Neutrophil (primary cell): Measurements from ENCODE around the gene FAT2.

Source experiments
- H3K27ac ChIP-seq: fragments of 200-600 bp; sonication (generic); 2 replicates; pipeline ENCODE4 v1.5.1; 2016; ENCODE audit warnings: mild to moderate bottlenecking, moderate library complexity
- H3K27me3 ChIP-seq: fragments of 200-600 bp; sonication (generic); 2 replicates; pipeline ENCODE4 v1.6.0; 2016; ENCODE audit warnings: mild to moderate bottlenecking
- H3K36me3 ChIP-seq: fragments of 200-600 bp; sonication (generic); 2 replicates; pipeline ENCODE4 v1.5.1; 2017
- H3K4me1 ChIP-seq, 2 experiments: fragments of 200-600 bp in 1 of 2; sonication (generic) in 1 of 2; 1 replicate in 1 of 2; 2 replicates in 1 of 2; pipeline versions ENCODE4 v1.5.1 to v1.6.1; 2013 to 2016; ENCODE audit warnings: low read depth in 1 of 2, low read length in 1 of 2, mild to moderate bottlenecking in 1 of 2, moderate library complexity in 1 of 2; ENCODE audit not compliant: control insufficient read depth in 1 of 2, insufficient read depth in 1 of 2
- H3K4me3 ChIP-seq, 2 experiments: fragments of 200-600 bp in 1 of 2; sonication (generic) in 1 of 2; 1 replicate in 1 of 2; 2 replicates in 1 of 2; pipeline ENCODE4 v1.5.1; 2013 to 2016; ENCODE audit warnings: low read depth in 1 of 2, low read length in 1 of 2, mild to moderate bottlenecking in 1 of 2, moderate library complexity in 1 of 2
- H3K9me3 ChIP-seq: fragments of 200-600 bp; sonication (generic); 2 replicates; pipeline ENCODE4 v1.5.1; 2016
- CTCF ChIP-seq: fragments of 200-600 bp; sonication (generic); IDR thresholded peaks from 2 replicates; pipeline ENCODE4 v1.5.1; 2016; ENCODE audit warnings: antibody characterized with exemption

FAT2 gene

DNA sequence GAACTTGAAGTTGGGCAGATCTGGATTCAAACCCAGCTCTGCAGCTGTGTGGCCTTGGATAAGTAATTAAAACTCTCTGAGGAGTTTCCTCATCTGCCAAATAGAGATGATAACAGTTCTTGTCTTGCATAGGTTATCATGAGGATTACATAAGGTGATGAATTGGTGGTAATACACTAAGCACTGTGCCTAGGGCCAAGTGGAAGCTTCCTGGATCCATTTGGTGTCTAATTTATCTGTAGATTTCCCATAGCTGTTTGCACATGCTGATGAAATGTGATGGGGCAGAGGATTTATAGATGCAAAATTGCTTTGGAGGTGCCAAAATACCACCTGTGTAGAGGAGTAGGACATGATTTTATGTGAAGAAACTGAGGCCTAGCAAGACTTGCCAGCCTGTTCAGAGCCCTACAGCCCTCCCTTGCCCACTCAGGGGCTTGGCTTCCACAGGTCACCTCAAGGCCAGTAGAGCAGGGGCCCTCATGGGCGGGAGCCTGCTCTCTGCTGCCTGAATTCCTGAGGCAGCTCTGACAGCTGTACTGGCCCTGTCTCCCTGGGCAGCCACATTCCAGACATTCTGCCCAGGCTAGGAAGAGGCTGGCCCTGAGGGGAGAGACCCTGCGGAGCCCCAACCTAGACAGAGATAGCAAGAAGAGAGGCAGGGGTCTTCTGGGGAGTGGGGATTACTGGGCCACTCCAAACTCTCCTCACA lies 5.9 kb upstream of the FAT2 start:
- H3K27me3 ChIP-seq, result no peaks in the 10 kb centered on the region
- H3K27ac ChIP-seq, result no peak overlapping the region
- TF ChIP-seq CTCF, result no peak
- no peaks in the 10 kb centered on the region for H3K36me3 ChIP-seq
- peaks cover 15 to 19% of the 10 kb centered on the region in 2 experiments for H3K4me1 ChIP-seq
- H3K9me3 ChIP-seq, result no peaks in the 10 kb centered on the region
- H3K4me3 ChIP-seq, result no peak overlapping the region

DNA sequence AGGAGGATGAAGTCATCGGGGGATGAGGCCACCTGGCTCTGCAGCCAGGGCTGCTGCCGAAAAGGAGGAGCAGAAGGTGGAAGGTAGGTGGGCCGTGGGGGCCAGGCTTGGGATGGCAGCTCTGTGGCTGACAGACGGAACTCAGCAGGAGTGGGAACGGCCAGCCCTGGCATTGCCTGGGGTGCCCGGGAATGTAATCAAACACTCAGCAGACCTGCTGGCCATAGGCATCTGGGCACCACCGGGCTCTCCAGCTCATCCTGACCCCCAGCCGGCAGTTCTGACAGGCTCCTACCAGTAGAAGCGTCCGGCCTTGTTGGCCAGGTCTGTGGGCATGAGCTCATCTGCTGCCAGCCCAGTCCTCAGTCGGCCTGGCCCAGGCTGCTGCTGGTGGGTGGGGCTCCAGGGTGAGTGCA lies 4.3 kb upstream of the FAT2 start:
- Histone ChIP-seq H3K4me3 (no peak overlapping the region), H3K36me3 (no peaks in the 10 kb centered on the region), H3K4me1 (peaks cover 15 to 19% of the 10 kb centered on the region in 2 experiments), H3K27ac (no peak overlapping the region), H3K27me3 (no peaks in the 10 kb centered on the region), H3K9me3 (no peaks in the 10 kb centered on the region)
- TF ChIP-seq CTCF, result no peak

- Histone ChIP-seq H3K27ac (no peak overlapping the region), H3K27me3 (no peaks in the 10 kb centered on the region), H3K4me3 (no peak overlapping the region), H3K4me1 (peaks cover 5 to 8% of the 10 kb centered on the region in 2 experiments), H3K36me3 (no peaks in the 10 kb centered on the region), H3K9me3 (no peaks in the 10 kb centered on the region)
- TF ChIP-seq CTCF, result no peak
Measured at GRCh38 chr5:151592855-151593408, 1.8 kb upstream of the FAT2 start.

DNA sequence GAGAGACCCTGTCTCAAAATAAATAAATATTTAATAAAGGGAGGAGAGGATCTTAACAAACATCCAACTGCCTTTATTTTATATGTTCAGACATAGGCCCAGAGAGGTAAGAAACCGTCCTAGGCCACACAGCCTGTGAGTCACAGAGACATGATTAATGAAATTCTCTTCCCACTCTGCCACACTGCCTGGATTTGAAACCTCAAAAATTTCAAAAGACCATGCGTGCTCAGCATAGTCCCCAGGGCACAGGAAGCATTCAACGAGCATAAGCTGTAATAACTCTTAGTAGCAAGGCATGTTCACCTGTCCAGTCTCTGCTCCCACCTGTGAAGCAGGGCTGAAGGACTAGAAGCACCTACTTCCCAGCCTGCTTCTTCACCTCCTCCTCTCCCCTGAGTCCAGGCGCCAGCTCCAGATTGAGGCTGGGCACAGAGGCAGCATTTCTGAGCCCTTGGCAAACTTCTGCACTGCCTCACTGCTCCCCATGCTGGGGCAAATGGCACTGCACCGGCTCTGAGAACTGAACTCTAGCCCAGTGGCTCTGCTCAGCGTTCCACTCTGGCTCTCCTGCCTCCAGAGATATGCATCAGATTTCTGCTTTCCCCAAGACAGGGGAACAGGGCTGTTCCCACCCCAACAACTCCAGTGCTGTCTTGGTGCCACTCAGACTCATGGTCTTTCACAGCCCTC lies 1.1 kb downstream of the FAT2 start:
- no peaks in the 10 kb centered on the region for H3K9me3 ChIP-seq
- no peak overlapping the region for H3K4me3 ChIP-seq
- TF ChIP-seq CTCF, result no peak
- H3K4me1 ChIP-seq, result no peaks in the 10 kb centered on the region
- H3K27me3 ChIP-seq, result no peaks in the 10 kb centered on the region
- no peak overlapping the region for H3K27ac ChIP-seq
- no peaks in the 10 kb centered on the region for H3K36me3 ChIP-seq

DNA sequence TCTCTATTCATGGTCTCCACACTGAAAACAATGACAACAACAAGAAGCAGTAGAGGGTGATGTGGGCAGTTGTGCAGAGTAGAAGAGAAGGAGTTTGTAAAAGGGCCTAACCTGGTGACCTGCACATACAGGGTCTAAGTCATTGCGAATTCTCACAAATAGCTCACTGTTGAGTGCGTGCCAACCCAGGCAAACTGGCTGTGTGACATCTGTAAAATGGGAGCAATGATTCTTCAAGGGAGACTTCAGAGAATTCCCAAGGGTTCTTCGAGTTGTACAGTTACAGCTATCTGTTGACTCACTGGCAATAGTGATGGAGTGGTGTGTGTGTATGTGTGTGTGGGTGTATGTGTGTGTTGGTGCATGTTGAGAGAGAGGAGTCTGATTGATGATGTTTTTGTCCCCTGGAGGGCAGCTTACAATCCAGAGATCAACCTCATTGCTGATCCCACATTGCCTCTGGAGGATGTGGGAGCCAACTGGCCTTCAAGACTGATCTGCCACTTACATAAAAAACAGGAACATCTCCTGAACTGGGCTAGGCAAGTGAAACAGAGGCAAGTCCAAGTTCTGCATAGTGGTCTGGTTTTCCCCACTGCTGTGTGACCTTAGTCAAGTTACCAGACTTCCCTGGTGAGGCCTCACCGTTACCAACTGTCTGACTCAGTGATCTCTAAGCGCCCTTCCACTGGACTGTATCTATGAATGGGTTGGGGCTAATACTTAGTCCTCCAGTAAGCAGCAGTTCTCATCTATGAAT lies 3.2 kb downstream of the FAT2 start:
- Histone ChIP-seq H3K4me3 (no peak overlapping the region), H3K27me3 (no peaks in the 10 kb centered on the region), H3K27ac (no peak overlapping the region), H3K36me3 (no peaks in the 10 kb centered on the region), H3K4me1 (no peaks in the 10 kb centered on the region), H3K9me3 (no peaks in the 10 kb centered on the region)
- no peak for TF ChIP-seq CTCF
